NCI-H2107 (cell line): ENCODE results near the gene PDGFD.

Experiments
- DNase-seq: peaks from one replicate; lab custom pipeline; 2025; lab: John Stamatoyannopoulos, UW

The PDGFD gene

DNA sequence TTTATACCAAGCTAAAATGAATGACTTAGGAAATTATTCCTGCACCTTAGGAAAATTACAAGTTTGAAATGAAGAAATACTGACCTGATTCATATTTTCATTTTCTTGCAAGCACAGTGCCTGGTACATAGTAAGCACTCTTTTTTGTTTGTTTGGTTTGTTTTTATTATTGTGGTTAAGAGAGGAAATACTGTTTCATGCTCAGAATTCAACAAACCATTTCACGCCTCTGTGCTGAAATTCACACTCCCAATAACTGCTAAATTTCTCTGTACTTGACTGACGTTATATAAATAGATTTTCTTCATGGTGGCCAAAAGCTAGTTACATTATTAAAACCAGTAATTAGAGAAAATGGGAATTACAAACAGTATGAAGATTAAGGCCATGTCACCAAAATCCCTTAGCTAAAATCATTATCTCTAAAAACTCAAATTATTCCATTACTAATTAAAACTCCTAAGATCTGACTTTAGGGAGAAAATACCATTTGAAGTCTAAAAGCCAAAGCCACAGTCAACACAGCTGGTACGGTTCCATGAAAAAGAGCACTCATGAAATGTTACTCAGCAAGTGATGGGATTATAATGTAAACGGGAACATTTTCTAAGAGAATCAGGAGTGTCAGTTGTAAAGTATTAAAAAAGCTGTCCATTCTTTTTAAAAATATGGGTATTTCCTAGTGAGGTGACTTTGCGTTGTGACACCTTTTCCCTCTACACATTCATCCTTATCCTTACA lies 205.3 kb downstream of the PDGFD start:
- no peak for DNase-seq

DNA sequence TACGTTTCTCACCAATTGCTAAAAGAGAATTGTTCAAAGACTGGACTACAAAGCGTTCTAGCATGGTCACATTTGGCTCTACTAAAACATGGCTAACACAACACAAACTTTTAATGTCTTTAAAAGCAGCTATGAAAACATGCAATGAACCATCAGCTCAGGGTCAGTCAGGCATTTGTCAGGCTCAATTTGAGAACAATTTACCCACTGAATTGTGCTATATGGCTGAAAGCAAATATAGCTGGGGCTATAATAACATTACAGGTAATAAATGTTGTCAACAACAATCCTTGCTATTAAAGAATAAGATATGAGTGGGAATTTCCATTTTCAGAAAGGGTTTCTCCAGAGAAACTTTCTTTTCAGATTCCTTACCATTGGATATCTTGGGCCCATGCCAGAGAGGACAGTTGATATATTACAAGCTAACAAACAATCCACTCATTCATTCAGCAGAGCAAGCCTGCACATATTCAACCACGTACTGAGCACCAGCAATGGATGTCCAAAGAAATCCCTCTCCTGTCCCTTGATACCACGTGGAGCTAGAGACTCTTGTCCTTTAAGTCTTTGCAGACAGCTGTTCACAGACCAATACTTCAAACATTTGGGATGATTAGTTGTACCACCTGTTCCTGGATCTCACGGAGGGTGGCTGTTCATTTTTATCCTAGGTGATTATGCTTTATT lies 210.0 kb downstream of the PDGFD start:
- no peak for DNase-seq

DNA sequence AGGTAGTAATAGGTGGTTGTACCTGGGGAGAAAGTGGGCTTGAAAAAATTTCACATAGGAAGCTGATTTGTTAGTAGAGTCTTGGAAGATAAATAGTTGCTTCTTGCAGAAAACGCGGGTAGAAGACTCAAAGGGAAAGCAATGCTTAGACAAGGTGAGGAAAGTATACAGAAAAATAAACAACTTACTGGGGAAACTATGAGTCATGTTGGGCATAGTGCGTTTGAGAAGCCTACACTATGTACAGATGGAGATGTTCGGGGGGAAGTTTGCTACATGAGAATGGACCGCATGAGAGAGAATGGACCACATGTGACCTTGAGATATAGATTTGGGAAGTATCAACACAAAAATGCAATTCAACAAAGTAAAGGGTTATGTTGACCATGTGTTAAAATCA lies 214.2 kb downstream of the PDGFD start:
- no peak for DNase-seq

DNA sequence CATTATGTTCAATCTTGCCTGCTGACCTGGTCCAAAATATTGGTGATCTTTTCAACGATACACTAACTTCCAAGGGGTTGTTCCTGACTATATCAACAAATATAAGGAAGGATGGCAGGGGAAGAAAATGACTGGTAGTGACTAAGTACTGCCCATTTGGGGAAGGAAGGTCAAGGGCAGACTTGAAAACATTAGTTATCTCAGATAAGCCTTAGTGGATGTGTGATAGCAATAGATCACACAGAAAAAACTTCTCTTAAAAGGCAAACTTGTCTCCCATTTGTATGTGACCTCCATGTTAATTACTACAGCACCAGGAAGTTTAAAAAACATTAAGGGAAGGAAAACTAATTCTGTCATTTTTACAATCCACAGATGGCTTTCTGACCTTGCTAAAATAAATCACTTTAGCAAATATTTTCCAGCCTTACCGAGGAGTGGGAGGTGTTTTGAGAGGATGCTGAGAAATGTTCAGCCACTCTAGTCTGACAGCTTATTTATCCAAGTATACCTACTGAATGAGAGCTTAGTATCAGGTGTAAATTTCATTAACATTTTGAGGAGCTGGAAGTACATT lies 215.7 kb downstream of the PDGFD start:
- no peak for DNase-seq

DNA sequence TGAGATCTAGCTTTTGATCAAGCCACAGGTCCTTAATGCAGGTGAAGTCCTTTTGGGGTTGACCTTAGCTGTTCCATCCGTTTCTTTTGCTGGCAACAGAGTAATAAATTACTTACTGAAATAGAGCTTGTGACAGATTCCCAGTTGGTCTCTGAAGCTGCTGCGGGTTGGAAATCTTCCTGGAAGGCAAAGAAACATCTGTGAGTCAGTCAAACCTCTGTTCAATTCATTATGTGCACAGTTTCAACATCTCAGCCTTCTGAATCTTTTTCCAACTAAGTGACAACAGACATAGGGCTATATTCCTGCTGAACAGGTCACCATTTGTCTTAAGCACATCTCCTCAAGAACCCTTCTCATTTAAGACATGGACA lies 216.4 kb downstream of the PDGFD start:
- DNase-seq, result no peak

DNA sequence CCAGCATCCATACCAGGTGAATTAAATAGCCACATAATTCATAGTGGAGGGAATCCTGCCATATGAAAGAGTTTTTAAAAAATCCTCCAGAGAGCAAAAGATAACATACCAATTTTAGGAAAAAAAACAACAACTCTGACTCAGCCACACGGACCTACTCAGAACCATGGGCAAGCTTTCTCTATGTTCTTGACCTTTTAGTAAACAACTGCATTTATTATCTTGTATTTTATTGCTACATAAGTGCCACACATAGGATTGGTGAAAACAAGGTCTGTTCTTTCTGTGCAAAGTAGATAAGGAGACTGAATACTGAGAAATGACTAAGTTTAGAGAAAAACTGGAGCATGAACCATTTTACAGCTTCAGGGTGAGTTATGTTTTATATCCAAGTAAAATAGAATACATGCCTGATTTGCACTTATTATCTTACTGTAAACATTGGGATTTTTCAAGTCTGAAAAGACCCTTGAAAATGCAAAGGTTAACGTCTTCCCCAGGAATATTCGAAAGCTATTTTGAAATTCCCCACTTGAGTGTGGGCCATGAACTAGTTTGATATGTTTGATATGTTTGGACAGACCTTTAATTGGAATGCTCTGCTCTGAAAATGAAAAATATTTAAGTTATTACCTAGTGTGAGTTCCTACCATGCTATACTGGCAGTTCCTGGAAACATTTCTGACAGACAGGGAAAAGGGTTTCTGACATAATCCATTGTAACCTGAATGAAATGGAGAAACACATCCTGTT lies 217.0 kb downstream of the PDGFD start:
- no peak for DNase-seq

DNA sequence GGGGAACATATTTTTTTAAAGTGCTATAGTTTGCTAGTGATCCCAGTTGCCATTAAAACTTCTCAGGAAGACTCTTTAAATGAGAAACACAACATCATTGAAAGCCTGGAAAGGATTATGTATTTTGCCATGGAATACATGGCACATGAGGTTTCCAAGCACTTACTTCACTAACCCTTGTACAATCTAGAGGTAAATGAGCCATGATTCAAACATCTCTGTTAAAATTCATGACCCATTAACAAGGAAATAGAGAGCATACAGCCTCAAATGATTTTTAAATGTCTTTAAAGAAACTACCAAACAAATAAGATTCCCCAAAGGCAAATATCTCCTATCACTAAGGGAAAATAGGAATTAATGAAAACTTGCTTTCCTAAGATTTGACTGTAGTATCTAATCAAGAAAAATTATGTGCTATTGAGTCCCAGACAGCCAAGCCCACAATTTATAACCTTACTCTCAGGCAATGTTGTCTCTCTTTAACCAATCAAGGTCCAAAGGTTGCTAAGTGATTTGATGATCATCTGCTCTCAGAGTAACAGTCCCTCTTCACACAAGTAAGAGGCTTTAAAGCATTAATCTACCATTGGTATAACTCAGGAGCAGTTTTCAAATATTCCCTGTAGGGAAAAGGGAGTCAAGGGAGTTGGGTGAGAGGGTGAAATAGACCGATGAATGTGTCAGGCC lies 219.6 kb downstream of the PDGFD start:
- DNase-seq, result no peak

DNA sequence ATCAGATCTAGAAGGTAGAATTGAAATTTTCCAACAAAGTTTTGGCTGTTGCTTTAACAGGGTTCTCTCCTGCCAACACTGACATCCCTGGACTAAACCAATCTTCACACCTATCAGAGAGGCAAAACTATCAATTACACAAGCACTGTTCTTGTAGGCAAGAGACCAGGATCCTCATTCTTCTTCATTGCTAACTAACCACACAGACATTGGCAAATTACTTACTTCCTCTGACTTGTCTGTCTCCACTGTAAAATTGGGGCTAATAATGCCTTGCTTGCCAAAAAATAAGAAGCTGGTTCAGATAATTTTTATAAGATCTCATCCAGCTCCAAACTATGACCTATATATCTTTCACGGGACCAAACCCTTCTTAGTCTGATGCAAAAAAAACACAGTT lies 221.3 kb downstream of the PDGFD start:
- DNase-seq, result no peak

DNA sequence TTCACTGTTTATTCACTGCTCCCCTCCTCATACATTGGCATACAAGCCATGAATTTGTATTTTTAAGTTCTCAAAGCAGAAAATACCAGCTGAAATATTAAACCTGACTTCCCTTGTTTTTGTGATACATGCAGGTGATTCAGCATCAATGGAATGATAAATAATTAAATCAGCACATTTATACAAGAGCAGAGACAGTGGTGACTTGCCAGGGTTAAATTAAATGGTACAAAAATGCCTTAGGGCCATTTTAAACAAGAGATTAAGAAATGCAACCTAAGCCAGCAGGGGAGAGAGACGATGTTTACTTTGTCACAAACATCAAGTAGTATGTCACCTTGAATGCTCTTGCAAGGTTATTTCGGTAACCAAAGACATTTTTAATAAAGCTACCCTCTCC lies 223.4 kb downstream of the PDGFD start:
- DNase-seq, result no peak

DNA sequence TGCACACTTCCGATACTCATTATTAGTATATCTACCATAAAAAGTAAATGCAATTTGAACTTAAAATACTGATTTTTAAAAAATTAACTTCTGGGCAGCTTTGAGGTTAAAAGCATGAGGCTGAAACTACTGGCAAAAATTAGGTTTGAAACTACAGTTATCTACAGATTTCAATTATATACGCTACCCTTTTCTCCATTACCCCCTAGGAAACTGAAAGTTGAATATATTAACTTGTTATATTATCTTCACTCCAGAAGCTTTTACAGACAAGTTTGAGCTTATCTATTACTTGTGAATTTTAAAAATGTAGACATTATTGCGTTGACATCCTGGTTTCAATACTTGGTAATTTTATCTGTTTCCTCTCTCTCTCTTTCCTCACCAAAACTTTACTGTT lies 224.3 kb downstream of the PDGFD start:
- DNase-seq, result no peak

DNA sequence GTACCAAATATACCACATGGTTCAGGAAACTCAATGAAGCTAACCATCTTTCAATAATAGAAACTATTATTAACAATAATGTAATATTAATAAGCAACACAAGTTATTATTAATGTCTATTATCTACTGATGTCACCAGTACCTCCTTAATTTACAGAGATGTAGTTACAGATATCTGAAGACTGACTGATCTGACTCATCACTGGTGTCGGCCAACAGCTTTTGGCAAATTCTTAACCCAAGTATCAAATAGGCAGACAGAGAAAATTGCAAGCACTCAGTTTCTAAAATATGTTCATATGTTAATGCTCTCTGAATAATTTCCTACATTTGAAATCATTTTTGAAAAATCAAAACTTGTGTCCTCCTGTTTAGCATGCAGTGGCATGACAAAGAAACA lies 227.9 kb downstream of the PDGFD start:
- no peak for DNase-seq

DNA sequence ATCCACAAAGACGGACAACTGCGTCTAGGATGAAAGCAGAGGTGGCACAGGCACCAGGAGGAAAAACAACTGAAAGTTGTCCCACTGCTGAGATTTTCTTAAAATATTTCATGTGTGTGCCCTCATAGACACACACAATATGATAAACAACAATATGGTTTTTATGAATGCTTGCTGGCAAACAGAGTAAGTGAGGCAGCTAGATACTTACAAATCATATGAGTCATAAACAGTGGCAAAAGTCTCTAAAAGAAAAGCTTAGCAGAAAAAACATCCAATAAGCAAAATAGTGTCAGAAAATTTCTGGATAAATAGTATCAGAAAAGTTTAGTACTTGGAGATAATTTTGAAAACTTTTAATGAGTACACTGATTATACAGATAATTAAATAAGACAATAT lies 228.7 kb downstream of the PDGFD start:
- DNase-seq, result no peak

DNA sequence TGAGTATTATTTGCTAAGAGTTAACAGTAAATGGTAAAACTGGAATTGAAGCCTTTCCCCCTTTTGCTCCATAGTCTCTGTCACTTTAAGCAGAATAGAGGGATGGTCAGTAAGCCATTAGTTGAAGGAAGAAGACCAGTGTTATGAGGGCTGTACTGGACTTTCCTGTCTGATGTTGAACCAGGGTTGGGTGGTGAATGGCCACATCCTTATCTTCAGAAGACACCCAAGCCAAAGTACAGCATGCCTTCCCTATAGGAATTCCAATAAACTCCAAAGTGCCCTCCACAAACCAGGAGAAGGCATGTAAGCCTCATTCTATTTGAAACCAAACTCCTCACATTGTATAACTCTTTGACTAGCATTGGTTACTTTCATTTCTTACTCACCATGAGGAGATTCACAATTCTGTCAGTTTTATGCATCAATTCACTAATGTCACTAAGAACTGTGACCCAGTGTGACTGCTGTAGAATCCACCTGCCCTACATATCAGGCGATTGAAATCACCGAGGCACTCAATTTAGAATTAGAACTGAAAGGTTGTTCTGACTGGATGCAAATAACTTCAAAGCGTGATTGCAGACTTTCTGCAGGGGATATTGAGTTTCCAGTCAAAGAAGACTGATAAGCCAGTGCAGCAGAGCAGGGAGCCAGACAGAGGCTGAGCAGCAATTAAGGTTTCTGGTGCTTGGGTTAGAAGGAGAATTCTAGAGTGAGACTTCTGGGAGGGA lies 234.6 kb downstream of the PDGFD start:
- no peak for DNase-seq

DNA sequence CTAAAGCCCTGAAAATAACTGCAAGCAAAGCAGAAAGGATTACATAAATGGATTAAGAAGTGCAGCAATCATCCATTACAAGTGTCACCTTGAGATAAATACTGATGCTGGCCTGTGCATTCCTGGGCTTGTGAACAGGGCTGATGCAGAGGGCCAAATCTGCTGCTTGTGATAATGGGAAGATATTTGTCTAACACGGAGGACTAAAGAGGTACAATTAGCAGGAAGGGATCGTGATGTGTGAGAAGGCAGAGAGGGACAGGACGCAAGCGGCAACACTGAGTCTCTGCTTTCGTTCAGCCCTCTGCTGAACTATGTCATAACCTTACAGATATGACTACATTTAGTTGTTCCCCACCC lies 235.2 kb downstream of the PDGFD start:
- no peak for DNase-seq

DNA sequence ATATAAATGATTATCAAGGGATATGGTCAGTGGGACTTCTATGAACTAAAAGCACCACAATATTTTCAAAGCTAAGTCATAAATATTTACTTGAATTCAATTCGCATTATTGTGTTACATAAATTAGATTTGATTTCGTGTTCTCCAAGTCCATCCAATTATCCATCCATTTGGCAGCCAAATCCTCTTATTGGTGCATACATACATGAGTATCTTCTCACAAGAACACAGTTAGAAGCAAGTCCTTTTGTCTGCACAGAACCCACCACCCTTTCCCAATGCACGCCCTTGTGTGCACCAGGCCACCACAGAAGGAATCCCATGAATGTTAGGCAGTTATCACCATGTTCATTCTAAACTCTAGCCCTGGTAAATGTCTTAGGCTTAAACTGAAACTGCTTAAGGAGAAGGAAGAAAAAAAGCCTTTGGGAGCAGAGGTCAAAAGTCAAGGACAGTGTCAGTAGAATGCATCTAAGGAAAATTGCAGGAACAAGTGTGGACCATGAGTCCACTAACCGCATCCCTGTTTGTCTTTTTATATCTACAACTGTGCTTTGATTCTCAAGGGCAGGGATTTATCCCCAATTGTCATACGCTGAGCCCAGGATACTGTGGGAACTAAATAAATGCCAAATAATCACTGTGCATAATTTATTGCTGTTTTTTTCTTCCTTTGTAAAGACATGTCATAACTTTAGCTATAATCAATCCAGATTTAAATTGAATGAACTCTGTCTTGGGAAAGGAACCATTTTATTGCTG lies 235.7 kb downstream of the PDGFD start:
- no peak for DNase-seq

DNA sequence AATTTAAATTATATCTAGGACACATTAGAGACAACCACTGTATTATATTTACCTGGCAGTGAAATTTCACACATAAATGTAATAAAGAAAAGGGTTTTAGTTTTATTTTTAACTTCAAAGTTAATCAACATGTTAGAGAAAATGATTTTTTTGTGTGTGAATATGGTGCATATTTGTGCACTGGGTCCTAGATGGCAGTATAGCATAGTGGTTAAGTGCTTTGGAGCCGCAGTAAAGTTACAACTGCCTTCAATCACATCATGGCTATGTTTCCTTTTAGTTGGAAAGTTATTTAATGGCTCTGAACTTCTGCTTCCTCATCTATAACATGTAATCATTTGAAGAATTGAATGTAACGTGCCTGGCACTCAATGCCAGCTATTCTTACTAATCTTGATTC lies 236.4 kb downstream of the PDGFD start:
- DNase-seq, result no peak

DNA sequence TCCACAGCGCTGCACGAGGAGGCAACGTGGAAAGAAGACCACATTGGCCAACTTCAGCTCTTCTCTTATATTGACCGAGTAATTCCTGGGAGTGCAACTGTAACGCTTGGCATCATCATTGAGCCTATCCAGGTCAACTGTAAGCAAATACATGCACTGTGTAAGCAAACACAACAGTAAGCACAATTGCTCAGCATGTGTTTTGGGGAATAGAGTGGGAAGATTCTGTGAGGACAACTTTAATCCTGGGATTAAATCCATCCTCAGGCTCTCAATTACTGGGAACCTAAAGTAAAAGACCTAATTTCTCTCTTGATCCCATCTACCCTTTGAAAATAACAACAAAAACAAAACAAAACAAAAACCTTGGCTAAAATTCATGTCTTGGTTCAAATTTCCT lies 237.0 kb downstream of the PDGFD start:
- DNase-seq, result no peak

DNA sequence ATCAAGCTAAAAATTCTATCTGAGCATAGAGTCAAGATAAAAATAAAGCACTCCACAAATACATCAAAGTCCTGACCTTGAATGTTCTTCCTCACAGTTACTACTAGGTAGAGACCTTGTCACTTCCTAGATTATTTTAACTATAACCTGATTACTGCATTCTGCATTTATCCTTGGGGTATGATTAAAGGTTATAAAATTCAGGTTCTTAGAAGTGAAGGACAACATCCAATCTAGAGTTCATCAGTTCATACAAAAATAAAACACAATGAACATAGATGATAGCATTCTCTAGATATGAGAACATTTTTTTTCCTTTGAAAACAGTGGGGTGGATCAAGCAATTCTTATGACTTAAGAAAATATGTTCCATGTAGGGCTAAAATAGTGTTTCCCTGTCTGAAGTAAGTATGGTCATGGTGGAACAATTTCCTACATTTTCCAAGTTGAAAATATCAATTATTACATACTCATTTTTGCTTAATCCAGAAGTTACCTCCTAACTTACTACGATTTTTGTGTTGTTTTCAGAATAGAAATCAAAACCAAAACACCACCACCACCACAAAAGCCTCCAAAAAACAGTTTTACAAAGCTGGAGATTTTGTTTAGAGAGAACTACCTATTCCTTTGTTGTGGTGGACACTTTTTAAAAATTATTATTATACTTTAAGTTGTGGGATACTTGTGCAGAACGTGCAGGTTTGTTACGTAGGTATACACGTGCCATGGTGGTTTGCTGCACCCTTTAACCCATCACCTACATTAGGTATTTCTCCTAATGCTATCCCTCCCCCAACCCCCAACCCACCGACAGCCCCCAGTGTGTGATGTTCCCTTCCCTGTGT lies 239.6 kb downstream of the PDGFD start:
- DNase-seq, result no peak

DNA sequence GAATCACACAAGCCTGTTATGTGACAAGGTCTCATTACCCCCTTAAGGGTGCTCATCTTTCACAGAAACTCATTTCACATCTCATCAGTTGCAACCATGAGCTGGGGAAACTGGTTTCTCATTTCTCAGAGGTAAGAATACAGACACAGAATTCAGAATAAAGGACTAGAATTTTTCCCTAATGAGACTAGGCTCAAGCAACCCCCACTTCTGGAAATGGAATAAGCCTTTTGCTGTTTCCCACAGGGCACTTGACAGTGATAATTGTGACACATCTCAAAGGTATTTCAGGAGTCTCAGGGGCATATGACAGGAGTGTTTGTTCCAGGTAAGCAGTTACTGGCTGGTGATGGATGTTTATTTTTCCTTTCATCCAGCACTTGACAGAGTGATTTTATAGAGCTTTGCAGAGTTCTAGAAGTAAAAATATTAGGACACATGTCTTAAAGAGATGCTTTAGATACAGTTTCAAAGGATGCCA lies 240.5 kb downstream of the PDGFD start:
- DNase-seq, result no peak

DNA sequence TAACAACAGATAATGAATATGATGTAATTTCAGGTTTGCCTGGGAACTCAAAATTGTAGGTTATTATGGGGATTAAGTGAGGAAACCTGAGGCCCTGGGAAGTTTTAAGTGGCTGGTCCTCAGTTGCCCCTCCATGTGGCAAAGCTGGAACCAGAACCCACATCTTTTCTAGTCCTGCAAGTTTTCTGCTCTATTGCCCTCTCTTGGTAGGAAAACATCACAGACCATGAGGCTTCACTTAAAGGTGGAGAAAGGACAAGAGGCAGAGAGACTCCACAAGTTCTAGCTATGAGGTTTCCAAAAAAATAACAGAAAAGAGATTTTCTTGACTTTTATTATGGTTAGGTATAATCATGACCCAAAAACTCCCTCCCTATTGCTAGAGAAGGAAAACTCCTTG lies 243.0 kb downstream of the PDGFD start:
- no peak for DNase-seq
